HEK293 (cell line): ENCODE measurements around the gene VPS13D.

Source experiments
- CTCF ChIA-PET: fragments of 350-600 bp; formaldehyde crosslinking; extraction: SDS; loops from one replicate; lab custom pipeline; 2021; ENCODE audit warnings: antibody characterized with exemption; lab: Yijun Ruan, JAX
- POLR2A ChIA-PET: fragments of 300-600 bp; formaldehyde crosslinking; extraction: SDS; loops from one replicate; lab custom pipeline; 2020; ENCODE audit warnings: antibody characterized with exemption, inconsistent platforms; lab: Yijun Ruan, JAX
- H3K27ac ChIP-seq: fragments of 200-500 bp; sonication (Bioruptor generic); 2 replicates; pipeline ENCODE4 v1.5.1; 2014; ENCODE audit warnings: low read depth, low read length, control low read depth, inconsistent platforms; ENCODE audit errors: extremely low read depth
- H3K36me3 ChIP-seq, 2 experiments: fragments of 200-500 bp in 1 of 2; sonication (Bioruptor generic) in 1 of 2; 1 replicate in 1 of 2; 2 replicates in 1 of 2; pipeline ENCODE4 v1.5.1; 2014 to 2017; ENCODE audit warnings: inconsistent platforms in 2 of 2, low read length in 2 of 2; ENCODE audit not compliant: control insufficient read depth in 2 of 2, insufficient read depth in 1 of 2
- H3K4me1 ChIP-seq: fragments of 200-500 bp; sonication (Bioruptor generic); 2 replicates; pipeline ENCODE4 v1.5.1; 2014; ENCODE audit warnings: mild to moderate bottlenecking, low read length, inconsistent platforms; ENCODE audit not compliant: control insufficient read depth, insufficient read depth
- H3K4me3 ChIP-seq: 2 replicates; pipeline ENCODE4 v1.5.1; 2011; ENCODE audit warnings: low read depth, mild to moderate bottlenecking, control low read depth, low read length, moderate library complexity
- H3K9me3 ChIP-seq: fragments of 200-500 bp; sonication (Bioruptor generic); 2 replicates; pipeline ENCODE4 v1.5.1; 2014; ENCODE audit warnings: low read depth, low read length, inconsistent platforms; ENCODE audit not compliant: control insufficient read depth, insufficient read depth
- ATF2 ChIP-seq: fragments of 450-650 bp; formaldehyde crosslinking; IDR thresholded peaks from 2 replicates; pipeline ENCODE4 v1.5.1; 2016; ENCODE audit warnings: missing biosample characterization, missing genetic modification characterization, low read depth
- GLI2 ChIP-seq: fragments of 450-650 bp; formaldehyde crosslinking; IDR thresholded peaks from 2 replicates; pipeline ENCODE4; 2017; ENCODE audit warnings: missing biosample characterization, missing genetic modification characterization, low read depth, borderline replicate concordance
- GLI4 ChIP-seq: fragments of 450-650 bp; formaldehyde crosslinking; IDR thresholded peaks from 2 replicates; pipeline ENCODE4 v1.5.1; 2016; ENCODE audit warnings: missing biosample characterization, missing genetic modification characterization
- KLF17 ChIP-seq: fragments of 450-650 bp; formaldehyde crosslinking; IDR thresholded peaks from 2 replicates; pipeline ENCODE4 v1.5.1; 2016; ENCODE audit warnings: missing biosample characterization, missing genetic modification characterization
- MYNN ChIP-seq: fragments of 450-650 bp; formaldehyde crosslinking; IDR thresholded peaks from 2 replicates; pipeline ENCODE4 v1.5.1; 2016; ENCODE audit warnings: missing biosample characterization, missing genetic modification characterization, borderline replicate concordance
- SCRT2 ChIP-seq: fragments of 450-650 bp; formaldehyde crosslinking; IDR thresholded peaks from 2 replicates; pipeline ENCODE4 v1.5.1; 2016; ENCODE audit warnings: missing biosample characterization, missing genetic modification characterization
- SETDB1 ChIP-seq: IDR thresholded peaks from one replicate; pipeline ENCODE4 v1.6.1; 2017; ENCODE audit warnings: mild to moderate bottlenecking, low read length, moderate library complexity, mixed read lengths; ENCODE audit not compliant: insufficient read length
- TCF7L2 ChIP-seq: IDR thresholded peaks from 2 replicates; pipeline ENCODE4 v1.6.1; 2011; ENCODE audit warnings: low read depth, mild to moderate bottlenecking, inconsistent platforms, low read length, moderate library complexity, borderline replicate concordance
- TRIM28 ChIP-seq: IDR thresholded peaks from 2 replicates; pipeline ENCODE4 v1.6.1; 2011; ENCODE audit warnings: low read length, control low read depth, borderline replicate concordance
- WT1 ChIP-seq: fragments of 450-650 bp; formaldehyde crosslinking; IDR thresholded peaks from 2 replicates; pipeline ENCODE4 v1.5.1; 2016; ENCODE audit warnings: missing biosample characterization, missing genetic modification characterization
- ZBTB11 ChIP-seq: fragments of 450-650 bp; formaldehyde crosslinking; conservative IDR thresholded peaks from 2 replicates; pipeline ENCODE4 v1.5.1; 2016; ENCODE audit warnings: low read depth, missing biosample characterization, missing genetic modification characterization
- ZBTB26 ChIP-seq: fragments of 450-650 bp; formaldehyde crosslinking; optimal IDR thresholded peaks from 2 replicates; pipeline ENCODE3; 2016; ENCODE audit warnings: missing biosample characterization, mild to moderate bottlenecking, missing genetic modification characterization
- ZEB2 ChIP-seq: fragments of 450-650 bp; formaldehyde crosslinking; IDR thresholded peaks from 2 replicates; pipeline ENCODE4 v1.5.1; 2016; ENCODE audit warnings: missing biosample characterization, missing genetic modification characterization
- ZFP41 ChIP-seq: fragments of 450-650 bp; formaldehyde crosslinking; IDR thresholded peaks from 2 replicates; pipeline ENCODE4 v1.5.1; 2016; ENCODE audit warnings: missing biosample characterization, missing genetic modification characterization, borderline replicate concordance
- ZNF133 ChIP-seq: fragments of 450-650 bp; formaldehyde crosslinking; IDR thresholded peaks from 2 replicates; pipeline ENCODE4 v1.5.1; 2016; ENCODE audit warnings: missing biosample characterization, missing genetic modification characterization
- ZNF155 ChIP-seq: fragments of 450-650 bp; formaldehyde crosslinking; IDR thresholded peaks from 2 replicates; pipeline ENCODE4 v1.5.1; 2016; ENCODE audit warnings: missing biosample characterization, missing genetic modification characterization
- ZNF174 ChIP-seq: fragments of 450-650 bp; formaldehyde crosslinking; IDR thresholded peaks from 2 replicates; pipeline ENCODE4 v1.5.0; 2017; ENCODE audit warnings: missing biosample characterization, mild to moderate bottlenecking, missing genetic modification characterization
- ZNF184 ChIP-seq: fragments of 450-650 bp; IDR thresholded peaks from 2 replicates; pipeline ENCODE4 v1.5.1; 2018; ENCODE audit warnings: missing biosample characterization, mild to moderate bottlenecking, missing genetic modification characterization
- ZNF266 ChIP-seq: fragments of 450-650 bp; formaldehyde crosslinking; IDR thresholded peaks from 2 replicates; pipeline ENCODE4 v1.5.1; 2016; ENCODE audit warnings: missing biosample characterization, missing genetic modification characterization, low read depth
- ZNF324 ChIP-seq: fragments of 450-650 bp; formaldehyde crosslinking; IDR thresholded peaks from 2 replicates; pipeline ENCODE4 v1.5.1; 2016; ENCODE audit warnings: missing biosample characterization, missing genetic modification characterization
- ZNF350 ChIP-seq: fragments of 450-650 bp; formaldehyde crosslinking; IDR thresholded peaks from 2 replicates; pipeline ENCODE4 v1.5.0; 2017; ENCODE audit warnings: missing biosample characterization, mild to moderate bottlenecking, missing genetic modification characterization
- ZNF639 ChIP-seq: fragments of 450-650 bp; formaldehyde crosslinking; IDR thresholded peaks from 2 replicates; pipeline ENCODE4 v1.5.1; 2016; ENCODE audit warnings: missing biosample characterization, missing genetic modification characterization
- ZNF792 ChIP-seq: fragments of 450-650 bp; formaldehyde crosslinking; IDR thresholded peaks from 2 replicates; pipeline ENCODE4 v1.5.1; 2016; ENCODE audit warnings: missing biosample characterization, missing genetic modification characterization
- TF ChIP-seq, protein P1 (sequence below): fragments of 450-650 bp; formaldehyde crosslinking; IDR thresholded peaks from 2 replicates; pipeline ENCODE4; 2016; ENCODE audit warnings: missing biosample characterization, missing genetic modification characterization
- TF ChIP-seq, protein P2 (sequence below): fragments of 450-650 bp; formaldehyde crosslinking; IDR thresholded peaks from 2 replicates; pipeline ENCODE4 v1.5.1; 2016; ENCODE audit warnings: missing biosample characterization, missing genetic modification characterization

VPS13D gene

DNA sequence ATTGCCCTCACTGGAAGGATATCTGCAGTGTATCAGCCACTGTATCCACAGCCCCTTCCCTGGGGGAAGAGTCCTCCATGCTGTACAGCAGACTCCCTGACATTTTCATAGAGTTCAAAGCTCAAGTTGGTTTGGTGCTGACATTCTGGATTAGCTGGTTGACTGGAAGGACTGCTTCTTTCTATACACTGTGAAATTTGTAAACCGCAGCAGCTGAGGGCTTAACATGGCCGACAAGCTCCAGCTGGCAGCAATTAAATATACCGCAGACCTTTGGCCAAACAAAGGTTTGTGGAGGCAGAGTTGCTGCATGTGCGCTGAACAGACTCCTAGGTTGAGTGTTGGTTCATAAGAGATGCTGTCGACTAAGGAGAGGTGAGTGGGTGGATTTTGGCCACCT, 261.8 kb downstream of the VPS13D start:
- no peak for TF ChIP-seq TRIM28
- TF ChIP-seq, protein P1, sequence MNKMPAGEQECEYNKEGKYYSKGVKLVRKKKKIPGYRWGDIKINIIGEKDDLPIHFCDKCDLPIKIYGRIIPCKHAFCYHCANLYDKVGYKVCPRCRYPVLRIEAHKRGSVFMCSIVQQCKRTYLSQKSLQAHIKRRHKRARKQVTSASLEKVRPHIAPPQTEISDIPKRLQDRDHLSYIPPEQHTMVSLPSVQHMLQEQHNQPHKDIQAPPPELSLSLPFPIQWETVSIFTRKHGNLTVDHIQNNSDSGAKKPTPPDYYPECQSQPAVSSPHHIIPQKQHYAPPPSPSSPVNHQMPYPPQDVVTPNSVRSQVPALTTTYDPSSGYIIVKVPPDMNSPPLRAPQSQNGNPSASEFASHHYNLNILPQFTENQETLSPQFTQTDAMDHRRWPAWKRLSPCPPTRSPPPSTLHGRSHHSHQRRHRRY (tag by site-specific recombination) = no peak
- no peak for TF ChIP-seq GLI4 (tag by site-specific recombination)
- TF ChIP-seq ZNF155 (tag by site-specific recombination) = no peak
- TF ChIP-seq ZFP41 (tag by site-specific recombination) = no peak
- TF ChIP-seq KLF17 (tag by site-specific recombination) = no peak
- TF ChIP-seq WT1 (tag by site-specific recombination) = no peak
- no peak for TF ChIP-seq SCRT2 (tag by site-specific recombination)
- no peak for TF ChIP-seq ZNF184 (tag by site-specific recombination)
- no peak for TF ChIP-seq ZNF266 (tag by site-specific recombination)
- no peak for TF ChIP-seq MYNN (tag by site-specific recombination)
- no peak for TF ChIP-seq GLI2
- TF ChIP-seq ZNF174 (tag by site-specific recombination) = no peak
- TF ChIP-seq, all 188 proteins: peak for 0
- no peaks in the 10 kb centered on the region for H3K9me3 ChIP-seq
- no peak overlapping the region for H3K4me3 ChIP-seq
- ChIA-PET CTCF (interaction anchor here (1.0 kb wide), 1 partner anchor 12 kb away, joined by 3 read pairs; no protein-coding TSS in a partner anchor), POLR2A (no interaction called here)
- peaks cover 0 to 18% of the 10 kb centered on the region in 2 experiments; a peak in 1 of 3 replicates for H3K36me3 ChIP-seq
- H3K27ac ChIP-seq = no peak overlapping the region
- H3K4me1 ChIP-seq = no peaks in the 10 kb centered on the region

DNA sequence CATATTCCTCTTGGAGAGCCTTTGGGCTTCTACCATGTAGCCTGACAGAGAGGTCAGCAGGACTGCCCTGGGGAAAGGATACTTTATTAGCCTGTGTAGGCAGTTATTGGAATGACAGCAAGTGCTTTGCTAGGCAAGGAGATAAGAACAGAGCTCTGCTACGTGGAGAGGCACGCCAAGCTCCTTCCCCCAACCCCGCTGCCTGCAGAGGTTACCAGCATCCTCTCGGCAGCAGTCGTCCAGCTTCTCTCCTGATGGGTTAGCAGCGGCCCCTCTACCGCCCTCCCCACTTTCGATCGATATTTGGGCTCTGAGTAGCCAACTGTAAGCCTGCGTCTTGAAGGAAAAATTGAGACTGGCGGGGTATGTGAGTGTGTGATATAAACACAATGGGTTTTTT, 265.9 kb downstream of the VPS13D start:
- Histone ChIP-seq H3K36me3 (peaks cover 0 to 26% of the 10 kb centered on the region in 2 experiments; a peak in 1 of 3 replicates), H3K4me3 (no peak overlapping the region), H3K27ac (no peak overlapping the region), H3K9me3 (no peaks in the 10 kb centered on the region), H3K4me1 (no peaks in the 10 kb centered on the region)
- POLR2A ChIA-PET = interaction anchor here (0.7 to 0.8 kb wide), 2 partner anchors 15 to 16 kb away, joined by 3 to 7 read pairs; no protein-coding TSS in a partner anchor
- CTCF ChIA-PET = no interaction called here
- TF ChIP-seq, protein P2, sequence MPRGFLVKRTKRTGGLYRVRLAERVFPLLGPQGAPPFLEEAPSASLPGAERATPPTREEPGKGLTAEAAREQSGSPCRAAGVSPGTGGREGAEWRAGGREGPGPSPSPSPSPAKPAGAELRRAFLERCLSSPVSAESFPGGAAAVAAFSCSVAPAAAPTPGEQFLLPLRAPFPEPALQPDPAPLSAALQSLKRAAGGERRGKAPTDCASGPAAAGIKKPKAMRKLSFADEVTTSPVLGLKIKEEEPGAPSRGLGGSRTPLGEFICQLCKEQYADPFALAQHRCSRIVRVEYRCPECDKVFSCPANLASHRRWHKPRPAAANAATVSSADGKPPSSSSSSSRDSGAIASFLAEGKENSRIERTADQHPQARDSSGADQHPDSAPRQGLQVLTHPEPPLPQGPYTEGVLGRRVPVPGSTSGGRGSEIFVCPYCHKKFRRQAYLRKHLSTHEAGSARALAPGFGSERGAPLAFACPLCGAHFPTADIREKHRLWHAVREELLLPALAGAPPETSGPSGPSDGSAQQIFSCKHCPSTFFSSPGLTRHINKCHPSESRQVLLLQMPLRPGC (tag by site-specific recombination) = no peak
- no peak for TF ChIP-seq ZBTB26 (tag by site-specific recombination)
- no peak for TF ChIP-seq SETDB1
- no peak for TF ChIP-seq ZNF350 (tag by site-specific recombination)
- no peak for TF ChIP-seq ZNF639 (tag by site-specific recombination)
- no peak for TF ChIP-seq ZBTB11 (tag by site-specific recombination)
- TF ChIP-seq ZNF792 (tag by site-specific recombination) = no peak
- no peak for TF ChIP-seq ATF2 (tag by site-specific recombination)
- TF ChIP-seq TCF7L2 = no peak
- TF ChIP-seq ZNF133 = no peak
- TF ChIP-seq ZEB2 (tag by site-specific recombination) = no peak
- TF ChIP-seq ZNF324 (tag by site-specific recombination) = no peak
